LNCAP (cell line): Measurements from ENCODE around the gene TRIM45.

ENCODE experiments used
- TF ChIP-seq, protein P1 (sequence below): fragments of 450-650 bp; IDR thresholded peaks from 2 replicates; pipeline ENCODE4 v1.5.1; 2017; ENCODE audit warnings: mild to moderate bottlenecking

The TRIM45 gene

DNA sequence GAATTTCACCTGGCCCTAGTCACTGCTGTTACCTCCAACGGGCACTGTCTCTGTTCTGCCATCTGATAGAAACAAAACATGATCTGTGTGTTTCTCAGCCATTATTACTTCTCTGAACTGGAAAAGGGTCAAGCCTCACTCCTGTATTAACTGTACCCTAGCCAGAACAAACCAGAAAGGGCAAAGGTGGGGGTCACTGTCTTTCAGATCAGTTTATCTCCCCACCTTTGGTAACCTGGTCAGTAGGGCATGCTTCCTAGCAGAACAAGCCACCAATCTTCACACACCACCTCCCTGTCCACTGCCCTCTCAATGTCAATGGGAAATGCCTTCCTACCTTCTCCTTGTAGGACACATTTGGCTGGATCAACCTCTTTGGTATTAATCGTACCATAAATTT lies 3.9 kb downstream of the TRIM45 start:
- TF ChIP-seq, protein P1, sequence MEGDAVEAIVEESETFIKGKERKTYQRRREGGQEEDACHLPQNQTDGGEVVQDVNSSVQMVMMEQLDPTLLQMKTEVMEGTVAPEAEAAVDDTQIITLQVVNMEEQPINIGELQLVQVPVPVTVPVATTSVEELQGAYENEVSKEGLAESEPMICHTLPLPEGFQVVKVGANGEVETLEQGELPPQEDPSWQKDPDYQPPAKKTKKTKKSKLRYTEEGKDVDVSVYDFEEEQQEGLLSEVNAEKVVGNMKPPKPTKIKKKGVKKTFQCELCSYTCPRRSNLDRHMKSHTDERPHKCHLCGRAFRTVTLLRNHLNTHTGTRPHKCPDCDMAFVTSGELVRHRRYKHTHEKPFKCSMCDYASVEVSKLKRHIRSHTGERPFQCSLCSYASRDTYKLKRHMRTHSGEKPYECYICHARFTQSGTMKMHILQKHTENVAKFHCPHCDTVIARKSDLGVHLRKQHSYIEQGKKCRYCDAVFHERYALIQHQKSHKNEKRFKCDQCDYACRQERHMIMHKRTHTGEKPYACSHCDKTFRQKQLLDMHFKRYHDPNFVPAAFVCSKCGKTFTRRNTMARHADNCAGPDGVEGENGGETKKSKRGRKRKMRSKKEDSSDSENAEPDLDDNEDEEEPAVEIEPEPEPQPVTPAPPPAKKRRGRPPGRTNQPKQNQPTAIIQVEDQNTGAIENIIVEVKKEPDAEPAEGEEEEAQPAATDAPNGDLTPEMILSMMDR: no peak

DNA sequence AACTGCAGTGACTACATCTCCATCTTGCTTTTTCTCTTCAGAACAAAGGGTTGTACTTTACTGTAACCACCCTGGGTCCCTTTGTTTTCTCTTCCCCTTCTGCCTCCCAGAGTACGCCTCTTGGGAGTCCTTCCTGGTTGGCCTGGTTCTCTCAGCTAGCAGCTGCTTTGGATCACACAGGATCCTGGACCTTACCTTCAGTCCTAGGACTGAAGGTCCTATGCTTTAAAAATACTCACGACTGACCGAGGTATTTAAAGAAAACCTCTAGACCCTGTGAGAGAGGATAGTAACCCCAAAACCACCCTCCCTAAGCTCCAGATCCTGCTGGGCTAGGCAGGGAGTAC lies 4.8 kb downstream of the TRIM45 start:
- TF ChIP-seq, protein P1: no peak

DNA sequence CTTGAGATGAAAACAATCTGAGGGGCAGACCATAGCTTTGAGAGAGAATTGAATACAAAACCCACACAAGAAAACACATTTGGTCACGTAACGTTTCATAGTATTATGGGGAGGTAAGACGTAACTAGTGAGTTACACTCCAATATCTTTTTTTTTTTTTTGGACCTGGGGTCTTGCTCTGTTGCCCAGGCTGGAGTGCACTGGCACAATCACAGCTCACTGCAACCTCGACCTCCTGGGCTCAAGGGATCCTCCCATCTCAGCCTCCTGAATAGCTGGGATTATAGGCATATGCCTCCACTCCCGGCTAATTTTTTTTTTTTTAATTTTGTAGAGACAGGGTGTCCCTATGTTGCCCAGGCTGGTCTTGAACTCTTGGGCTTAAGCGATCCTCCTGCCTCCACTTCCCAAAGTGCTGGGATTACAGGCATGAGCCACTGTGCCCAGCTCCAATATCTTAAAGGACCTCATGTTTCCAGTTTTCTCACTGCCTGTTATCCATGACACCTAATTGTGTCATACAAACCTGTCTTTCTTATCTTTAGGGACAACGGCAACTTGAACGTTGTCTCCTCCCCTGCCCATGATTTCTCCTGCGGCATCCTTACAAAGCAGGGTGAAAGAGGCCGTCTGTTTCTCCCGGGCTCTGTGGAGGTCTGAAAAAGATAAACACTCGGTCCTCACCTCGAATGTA lies 5.3 kb downstream of the TRIM45 start:
- TF ChIP-seq, protein P1: no peak

DNA sequence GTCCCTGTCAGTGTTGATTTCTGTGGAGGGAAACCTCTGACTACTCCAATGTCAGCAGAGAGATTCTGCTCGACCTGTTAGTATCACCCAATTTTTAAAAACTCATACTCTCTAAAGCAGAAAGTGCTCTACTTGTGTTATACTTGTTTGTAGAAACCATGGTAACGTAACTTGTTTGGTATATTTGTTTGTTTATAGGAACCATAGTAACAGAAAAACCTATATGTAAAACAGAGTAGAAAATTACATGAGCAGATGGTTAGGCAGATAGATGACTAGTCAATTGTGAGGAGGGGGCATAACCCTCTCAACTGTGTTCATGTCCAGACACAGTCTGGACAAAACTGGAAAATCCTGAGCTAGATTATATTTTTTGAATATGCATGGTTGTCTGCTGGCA lies 6.7 kb downstream of the TRIM45 start:
- TF ChIP-seq, protein P1: no peak

DNA sequence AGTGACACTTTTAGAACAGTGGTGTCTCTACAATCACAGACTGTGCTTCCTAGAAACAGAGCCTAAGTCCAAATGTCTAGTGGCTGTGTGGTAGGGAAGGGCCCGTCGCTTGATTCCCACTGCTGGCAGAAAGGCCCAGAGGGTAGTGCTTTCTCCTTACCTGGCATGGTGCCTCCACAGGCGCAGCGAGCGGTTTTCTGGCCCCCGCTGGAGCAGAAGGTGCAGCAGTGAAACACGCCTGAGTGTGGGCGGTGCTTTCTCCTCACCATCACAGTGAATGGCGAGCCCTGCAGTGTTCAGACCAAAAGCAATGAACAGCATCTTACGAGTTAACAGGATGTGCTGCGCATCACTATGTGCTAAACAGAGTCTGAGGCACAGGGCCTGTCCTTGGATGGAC lies 8.3 kb downstream of the TRIM45 start:
- TF ChIP-seq, protein P1: no peak

DNA sequence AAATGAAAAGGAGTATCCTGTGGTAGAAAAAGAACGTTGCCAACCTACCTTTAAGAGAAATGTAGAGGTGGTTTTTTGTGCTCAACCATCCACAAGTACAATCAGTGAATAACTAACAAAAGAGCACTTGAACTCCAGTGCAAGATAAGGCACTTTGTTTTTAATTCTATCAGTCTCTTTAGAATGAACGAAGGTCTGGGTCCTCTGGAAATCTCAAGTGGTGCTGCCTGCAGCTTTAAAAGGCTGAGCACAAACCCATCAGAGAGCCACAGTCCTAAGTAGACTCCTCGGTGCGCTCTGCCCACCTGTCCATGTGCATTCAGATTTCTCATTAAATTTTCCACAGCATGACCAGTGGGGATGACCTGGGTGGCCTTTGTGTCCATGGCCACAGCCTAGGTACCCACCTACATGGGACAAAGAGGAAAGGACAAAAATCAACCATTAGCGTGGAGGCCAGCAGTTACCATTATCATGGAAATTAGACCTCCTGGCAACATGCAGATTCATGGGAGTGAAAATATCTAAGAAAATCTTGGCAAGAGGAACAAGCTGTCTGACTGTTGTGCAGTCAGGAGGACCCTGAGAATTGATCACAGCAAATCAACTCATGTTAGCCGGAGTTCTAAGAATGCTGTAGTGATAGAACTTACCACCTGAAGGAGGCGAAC lies 9.4 kb downstream of the TRIM45 start:
- TF ChIP-seq, protein P1: no peak

DNA sequence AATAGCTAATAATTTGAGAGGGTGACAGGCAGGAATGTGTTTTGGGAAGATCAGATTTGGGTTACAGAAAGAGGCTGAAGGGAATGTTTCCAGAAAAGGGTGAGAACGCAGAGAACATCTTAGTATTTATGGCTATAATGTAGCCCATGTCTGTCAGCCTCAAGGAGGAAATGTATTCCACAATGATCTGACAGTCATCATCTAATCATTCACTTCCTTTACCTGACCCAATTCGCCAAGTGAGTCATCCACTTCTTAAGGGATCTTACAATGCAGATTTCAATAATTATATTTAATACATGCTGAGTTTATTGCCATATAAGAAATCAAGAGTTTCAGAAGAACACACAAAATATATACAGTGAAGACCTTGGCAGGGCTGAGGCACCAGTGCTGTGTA lies 10.8 kb downstream of the TRIM45 start:
- TF ChIP-seq, protein P1: no peak

DNA sequence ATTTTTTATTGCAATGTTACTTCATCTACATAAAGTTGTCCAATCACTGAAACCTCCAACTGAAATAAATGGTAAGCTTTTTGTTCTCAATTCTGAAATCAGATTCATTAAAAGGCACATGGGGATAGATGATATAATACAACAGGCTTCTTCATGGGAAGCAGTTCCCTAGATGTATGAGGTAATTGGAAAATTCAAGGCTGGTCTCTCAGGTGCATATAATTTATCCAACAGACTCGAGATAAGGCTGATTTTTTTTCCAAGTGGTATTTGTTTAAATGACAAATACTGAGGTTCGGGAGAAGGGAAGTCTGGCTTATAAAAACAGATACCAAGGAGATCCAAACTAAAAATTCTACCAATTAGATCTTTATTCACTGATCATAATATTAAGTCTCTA lies 14.2 kb downstream of the TRIM45 start:
- TF ChIP-seq, protein P1: no peak
